IPS-11a (cell line): ENCODE results near the gene CXCL12.

Experiments used
- H3K4me3 ChIP-seq: one replicate; pipeline ENCODE4 v1.5.1; 2013; ENCODE audit warnings: low read depth, low read length, control low read depth

Gene CXCL12

DNA sequence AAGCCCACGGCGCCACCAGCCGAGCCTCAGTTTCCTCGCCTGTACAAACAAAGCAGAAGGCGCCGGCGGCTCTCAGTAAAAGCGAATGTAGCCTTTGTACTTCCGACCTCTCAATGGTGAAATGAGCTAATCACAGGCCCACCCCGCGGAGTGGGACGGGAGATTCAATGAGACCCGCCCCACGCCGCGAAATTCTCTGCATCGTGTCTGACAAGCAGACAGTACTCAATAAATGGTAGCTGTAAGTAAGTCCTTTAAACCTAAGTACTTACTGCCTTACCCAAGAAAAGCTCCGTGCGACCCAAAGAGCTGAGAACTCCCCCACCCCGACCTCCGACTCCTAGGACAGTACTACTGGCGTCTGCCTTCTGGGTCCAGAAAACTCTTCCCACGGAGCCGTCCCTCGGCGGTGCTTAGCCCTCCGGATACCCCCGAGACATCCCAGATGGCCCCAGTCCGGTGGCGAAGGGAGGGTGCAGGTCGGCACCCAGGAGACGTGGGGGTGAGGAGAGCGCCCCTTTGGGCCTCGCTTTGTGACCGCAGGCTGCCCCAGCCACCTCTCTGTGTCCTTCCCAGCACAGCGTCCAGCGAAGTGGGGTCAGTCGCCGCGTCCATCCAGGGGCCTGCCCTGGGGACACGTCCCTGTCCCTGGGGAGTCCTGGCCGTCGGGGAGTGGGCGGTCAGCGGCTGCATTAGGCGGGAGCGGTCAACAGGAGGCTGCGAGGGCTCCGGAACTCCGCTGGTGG lies 972 bp upstream of the CXCL12 start:
- H3K4me3 ChIP-seq, result peak overlapping the region; percentile 35

DNA sequence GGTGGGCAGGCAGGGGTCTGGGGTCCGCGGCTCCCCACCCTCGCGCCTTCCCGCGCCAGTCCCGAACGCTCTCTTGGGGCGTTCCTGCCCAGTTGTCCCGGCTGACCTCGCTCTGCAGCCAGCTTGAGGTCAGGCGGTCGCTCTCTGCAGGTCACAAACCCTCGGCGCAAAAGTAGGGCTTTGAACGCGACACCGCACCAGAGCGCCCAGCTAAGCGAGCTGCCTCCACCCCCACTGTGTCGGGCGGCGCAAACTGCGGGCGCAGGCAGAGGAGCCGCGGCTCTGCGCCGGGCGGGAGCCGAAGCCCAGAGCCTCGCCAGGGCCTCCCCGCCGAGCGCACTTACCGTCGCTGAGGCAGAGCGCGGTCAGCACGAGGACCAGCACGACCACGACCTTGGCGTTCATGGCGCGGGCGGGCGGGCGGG lies 284 bp downstream of the CXCL12 start:
- peak overlapping the region; percentile 79 for H3K4me3 ChIP-seq

GRCh38 chr10:44383749-44384600 lies 922 bp downstream of the CXCL12 start:
- H3K4me3 ChIP-seq, result peak overlapping the region; percentile 79

- H3K4me3 ChIP-seq, result peak overlapping the region; percentile 79
Measured at GRCh38 chr10:44382981-44383748, 1.7 kb downstream of the CXCL12 start.

GRCh38 chr10:44382131-44382858 lies 2.6 kb downstream of the CXCL12 start:
- H3K4me3 ChIP-seq, result peak overlapping the region; percentile 79

DNA sequence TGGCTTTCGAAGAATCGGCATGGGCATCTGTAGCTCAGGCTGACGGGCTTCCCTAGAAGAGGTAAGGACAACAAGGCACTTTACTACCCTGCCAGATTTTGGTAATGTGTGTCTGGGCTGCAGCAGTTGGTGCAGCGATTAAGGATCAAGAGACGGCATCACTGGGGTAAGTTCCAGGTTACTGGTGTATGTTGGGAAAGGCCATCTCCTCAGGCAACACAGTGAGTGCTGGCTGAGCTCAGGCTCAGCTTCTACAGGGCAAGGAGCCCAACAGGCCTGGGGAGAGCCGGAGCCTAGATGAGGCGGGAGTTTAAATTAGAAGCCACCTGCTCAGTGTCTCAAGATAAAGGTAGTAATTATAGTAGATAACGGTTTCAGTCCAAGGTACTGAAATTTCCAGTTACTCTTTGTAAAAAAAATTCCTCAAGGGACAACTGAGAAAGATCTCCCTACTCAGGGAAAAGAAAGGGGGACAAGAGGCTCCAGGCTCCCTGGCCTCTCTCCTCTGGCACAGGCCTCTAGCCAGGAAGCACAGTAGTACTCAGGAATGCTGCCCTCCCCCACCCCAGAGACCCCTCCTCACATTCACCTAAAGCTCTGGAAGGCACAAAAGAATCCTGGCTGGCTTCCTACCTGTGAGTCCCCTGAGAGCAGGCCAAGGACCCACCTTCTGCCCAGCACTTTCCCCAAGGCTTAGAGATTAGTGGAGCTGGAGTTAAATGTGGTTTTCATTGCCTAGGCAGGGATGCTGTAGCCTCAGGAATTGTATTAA lies 3.9 kb downstream of the CXCL12 start:
- no peak overlapping the region for H3K4me3 ChIP-seq

DNA sequence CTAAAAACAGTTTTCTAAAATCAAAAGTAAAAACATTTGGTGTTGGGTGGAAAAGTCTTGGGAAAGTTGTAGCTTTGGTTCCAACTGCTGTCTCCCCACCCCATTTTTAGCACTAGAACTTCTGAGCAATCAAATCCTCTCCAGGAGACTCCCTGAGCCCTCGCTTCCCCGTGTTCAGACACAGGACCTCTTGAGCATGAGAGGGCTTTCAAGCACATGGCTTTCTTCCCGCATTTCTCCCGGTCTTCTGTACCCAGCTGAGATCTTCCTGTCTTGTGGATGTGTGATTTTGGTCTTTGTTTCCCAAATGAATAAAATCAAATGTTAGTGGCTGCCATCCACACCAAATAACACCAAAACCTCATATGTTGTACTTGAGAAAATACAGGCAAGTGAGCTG lies 5.0 kb downstream of the CXCL12 start:
- no peak overlapping the region for H3K4me3 ChIP-seq

- no peak overlapping the region for H3K4me3 ChIP-seq
Measured at GRCh38 chr10:44378626-44379025, 6.3 kb downstream of the CXCL12 start.

DNA sequence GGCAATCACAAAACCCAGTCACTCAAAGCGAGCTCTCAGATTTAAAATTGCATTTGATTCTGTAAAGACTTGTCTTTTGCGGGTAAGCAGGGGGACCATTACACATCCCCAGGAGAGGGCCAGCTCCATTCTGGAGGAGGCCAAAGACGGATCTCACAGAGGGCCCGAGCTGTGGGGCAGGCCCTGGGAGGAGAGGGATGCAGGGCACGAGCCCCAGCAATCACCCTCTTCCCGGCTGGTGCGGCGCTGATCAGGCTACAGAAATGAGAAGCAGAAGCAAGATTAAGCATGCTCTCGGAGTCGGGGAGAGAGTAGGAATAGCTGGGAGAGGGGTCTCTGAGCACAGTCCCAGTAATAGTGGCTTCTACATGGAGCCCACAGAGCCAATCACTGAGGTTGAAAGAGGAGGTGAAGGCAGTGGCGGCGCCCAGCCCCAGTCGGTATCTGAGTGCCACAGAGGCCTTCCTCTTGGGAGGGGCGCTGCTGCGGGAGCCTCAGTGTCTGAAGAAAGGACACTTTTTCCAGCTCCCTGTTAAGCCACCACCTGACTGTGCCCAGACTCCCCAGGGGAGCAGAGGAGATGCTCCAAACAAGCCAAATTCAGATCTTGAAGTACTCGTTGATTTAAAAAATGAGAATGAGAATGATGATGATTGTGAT lies 7.1 kb downstream of the CXCL12 start:
- H3K4me3 ChIP-seq, result no peak overlapping the region

DNA sequence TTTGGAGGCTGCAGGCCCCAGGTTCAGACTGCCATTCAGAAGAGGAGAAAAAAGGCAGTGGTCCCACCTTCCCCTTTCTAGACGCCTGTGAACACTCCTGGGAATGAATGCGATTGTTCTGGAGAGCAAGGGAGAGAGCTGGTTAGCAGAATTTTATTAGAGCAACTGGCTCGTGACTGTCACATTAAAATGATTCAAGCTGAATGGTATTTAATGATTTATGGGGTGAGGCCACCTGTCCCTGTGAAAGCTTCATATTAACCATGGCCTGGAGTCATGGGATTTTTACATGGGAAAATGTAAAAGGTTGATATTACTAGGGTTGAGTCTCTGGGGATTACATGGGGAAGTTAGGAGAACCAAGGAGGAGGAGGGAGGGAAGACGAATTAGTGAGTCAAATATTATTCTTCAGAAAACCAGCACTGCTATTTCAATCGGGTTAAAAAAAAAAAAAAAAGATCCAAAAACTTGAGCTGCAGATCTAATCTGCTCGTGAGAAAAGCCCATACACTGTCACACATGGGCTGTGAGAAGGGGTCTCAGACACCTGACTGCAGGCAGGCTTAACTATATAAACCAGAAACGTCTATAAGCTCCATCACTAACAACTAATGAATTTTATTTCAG lies 8.3 kb downstream of the CXCL12 start:
- H3K4me3 ChIP-seq, result no peak overlapping the region

DNA sequence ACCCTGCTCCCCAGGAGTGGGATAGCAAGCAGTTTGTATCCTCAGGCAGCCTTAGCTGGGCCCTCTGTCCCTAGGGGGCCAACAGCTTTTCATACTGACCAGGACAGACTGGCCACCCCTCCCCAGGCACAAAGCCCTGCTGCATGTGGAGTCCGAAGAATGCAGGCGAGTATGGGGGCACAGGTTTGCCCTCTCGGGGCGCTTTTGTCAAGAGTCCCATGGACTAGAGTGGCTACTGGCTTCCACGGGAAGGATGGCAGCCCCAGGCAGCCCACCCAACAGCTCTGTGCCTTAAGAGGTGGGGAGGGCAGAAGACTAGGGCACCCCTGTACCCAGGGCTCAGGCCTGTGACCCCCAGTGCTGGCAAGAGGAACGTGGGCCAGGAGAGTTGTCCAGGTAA lies 10.7 kb downstream of the CXCL12 start:
- no peak overlapping the region for H3K4me3 ChIP-seq

- no peak overlapping the region for H3K4me3 ChIP-seq
Measured at GRCh38 chr10:44373341-44373995, 11.4 kb downstream of the CXCL12 start.

GRCh38 chr10:44372181-44372580 lies 12.7 kb downstream of the CXCL12 start:
- H3K4me3 ChIP-seq, result no peak overlapping the region

- H3K4me3 ChIP-seq, result no peak overlapping the region
Measured at GRCh38 chr10:44370731-44371248, 14.1 kb downstream of the CXCL12 start.

DNA sequence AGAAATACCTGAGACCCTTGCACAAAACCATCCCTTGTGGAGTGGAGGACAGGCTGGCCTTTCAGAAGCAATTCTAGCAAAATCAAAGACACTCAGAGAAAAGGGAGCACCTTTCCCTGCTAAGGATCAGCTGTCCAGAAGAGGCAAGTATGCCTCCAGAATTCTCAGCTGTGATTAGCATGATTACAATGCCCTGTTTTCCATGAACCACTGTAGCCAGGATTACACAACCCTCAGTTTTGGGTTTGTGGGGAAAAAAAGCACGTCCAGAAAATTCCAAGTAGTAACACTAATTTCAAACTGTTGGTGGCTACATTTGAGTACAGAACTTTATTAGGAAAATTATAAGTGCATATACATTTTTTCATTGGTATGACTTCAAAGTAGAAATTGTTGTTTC lies 15.0 kb downstream of the CXCL12 start:
- no peak overlapping the region for H3K4me3 ChIP-seq

- H3K4me3 ChIP-seq, result no peak overlapping the region
Measured at GRCh38 chr10:44369296-44369695, 15.6 kb downstream of the CXCL12 start.

- H3K4me3 ChIP-seq, result no peak overlapping the region
Measured at GRCh38 chr10:44368637-44369036, 16.3 kb downstream of the CXCL12 start.

DNA sequence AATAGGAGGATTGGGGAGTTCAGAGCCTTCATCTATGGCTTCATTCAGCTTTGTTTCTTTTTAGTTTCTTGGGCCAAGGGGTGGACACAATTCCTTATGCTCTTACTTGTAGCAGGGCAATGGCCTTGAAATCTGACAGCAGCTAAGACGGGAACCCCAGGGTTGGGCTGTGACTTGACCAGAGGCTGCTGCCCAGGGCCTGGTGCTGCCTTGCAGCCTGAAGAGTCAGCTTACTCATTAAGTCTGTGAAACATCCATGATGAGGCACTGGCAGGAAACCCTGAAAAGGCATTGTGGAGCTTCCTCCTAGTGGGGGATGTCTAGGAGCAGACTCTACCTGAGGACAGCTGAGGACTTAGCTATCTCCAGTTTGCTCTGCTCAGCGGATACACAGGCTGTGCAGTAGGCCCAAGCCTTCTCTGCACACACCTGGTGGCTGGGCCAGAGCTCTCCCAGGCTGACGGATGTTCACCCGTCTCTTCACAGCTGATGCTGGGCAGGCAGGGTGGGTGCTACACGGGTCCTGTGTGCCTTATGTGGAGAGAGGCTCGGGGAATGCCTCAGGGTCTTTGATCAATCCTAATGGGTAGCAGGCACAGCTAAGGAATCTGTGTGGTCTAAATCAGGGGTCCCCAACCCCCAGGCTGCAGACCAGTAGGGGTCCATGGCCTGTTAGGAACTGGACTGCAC lies 17.8 kb downstream of the CXCL12 start:
- no peak overlapping the region for H3K4me3 ChIP-seq
